ENCODE results near the gene LILRA5.
"Not testable (repeated sequence)": the region's sequence is repeated elsewhere in the genome, so short reads cannot be mapped to it uniquely, and the experiment has no call there.

LILRA5 gene

DNA sequence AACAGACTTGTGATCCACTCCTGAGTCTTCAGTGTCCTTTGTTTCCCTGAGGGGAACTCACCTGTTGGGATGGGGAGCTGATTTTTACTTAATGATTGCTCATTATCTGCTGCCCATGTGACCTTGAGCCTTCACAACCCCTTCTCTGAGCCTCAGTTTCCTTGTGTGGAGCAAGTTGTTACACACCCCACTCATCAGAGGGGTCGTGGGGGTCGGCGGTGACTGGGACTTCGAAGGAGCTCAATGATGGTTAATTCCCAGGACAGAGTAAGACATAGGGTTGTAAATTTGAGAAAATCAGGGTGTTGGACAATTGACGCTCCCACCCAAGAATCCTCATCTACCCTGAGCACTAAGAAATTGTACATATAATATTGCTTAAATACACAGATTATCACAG is 13.5 kb downstream of the LILRA5 start:
- no peak for DNase-seq

DNA sequence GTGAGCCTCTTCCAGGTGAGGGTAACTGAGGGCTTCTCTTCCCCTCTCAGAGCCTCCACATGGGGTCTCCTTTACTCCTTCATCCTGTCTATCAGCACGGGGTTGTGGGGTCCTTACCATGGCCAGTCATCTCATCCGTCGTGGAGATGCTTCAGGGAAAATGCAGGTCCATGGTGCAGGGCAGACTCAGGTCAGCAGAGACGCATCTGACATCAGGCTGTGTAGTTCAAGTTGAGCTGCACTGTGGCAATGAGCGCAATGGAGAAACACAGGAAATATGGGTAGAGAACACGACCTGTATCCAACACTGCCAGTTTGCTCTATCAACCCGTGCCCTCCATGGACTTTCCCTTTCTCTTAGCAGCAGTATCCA is 13.9 kb downstream of the LILRA5 start:
- no peak for DNase-seq

DNA sequence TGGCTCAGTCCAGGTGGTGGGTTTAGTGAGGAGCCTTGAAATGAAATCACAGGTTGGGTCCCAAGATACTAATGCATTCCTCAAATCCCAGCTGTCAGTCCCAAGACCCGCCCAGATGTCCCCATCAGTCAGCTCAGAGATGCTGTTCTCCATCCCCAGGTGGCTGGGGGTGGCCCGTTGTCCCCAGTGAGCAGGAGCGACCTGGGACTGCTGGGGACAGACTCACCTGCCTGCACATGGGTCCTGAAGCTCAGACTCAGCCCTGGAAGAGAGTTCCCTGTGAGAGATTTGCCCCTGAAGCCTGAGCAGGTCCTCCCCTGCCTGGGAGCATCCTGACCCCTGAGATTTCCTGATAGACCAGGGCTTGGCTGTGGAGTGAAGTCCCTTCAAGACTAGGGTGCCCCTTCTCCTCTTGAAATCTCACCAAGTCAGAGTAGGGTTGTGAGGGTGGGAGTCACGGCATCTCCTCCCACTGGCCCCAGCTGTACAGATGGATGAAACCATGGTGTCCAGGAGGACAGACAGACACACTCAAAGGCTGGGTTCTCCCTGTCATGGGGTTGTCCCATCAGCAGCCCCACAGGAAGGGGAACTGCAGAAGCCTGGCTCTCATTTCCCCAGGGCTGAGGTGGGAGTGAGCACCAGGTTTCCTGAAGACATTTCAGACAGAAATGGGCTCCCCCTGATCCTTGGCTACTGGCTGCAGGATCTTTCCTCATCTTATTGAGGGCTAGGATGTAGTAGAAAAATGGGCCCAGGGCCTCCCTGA is 14.4 kb downstream of the LILRA5 start:
- DNase-seq, result no peak

DNA sequence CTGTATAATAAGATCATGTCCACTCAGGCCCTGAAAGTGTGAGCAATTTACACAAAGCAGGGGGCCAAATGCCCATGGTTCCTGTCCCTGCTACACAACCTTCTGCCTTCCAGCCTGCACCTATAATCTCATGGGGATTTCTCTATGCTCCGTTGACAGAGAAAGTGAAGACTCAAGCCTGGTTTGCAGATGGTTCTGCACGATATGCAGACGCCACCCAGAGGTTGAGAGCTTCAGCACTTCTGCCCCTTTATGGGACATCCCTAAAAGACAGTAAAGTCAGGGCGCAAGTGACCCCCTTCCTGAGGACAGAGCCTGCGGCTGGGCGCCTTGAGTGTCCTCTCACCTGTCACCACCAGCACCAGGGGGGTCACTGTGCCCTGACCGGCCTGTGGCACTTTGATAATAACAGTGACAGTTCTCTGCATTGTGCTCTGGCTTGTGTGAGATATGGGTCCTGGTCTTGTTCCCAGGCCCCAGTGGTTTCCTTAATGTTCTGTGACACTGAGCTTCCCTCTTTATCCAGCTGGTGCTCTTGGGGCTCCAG is 15.1 kb downstream of the LILRA5 start:
- no peak for DNase-seq

DNA sequence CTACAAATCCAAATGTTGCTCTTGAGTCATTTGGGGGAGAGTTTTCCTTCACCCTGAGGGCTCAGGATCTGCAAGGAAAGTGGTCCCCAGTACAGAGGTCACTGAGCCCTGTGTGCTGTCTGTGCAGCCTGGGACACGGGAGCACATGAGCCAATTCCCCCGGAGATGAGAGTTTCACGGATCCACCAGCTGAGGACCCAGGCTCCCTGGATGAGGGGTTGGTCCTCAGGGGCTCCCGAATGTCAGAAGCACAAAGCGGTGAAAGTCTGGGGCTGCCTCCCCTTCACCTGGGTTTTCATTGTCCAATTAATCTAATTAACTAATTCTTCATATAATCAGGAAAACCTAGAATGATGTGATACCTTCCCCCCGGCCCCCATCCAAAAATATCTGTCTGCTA is 18.4 kb downstream of the LILRA5 start:
- no peak for DNase-seq

DNA sequence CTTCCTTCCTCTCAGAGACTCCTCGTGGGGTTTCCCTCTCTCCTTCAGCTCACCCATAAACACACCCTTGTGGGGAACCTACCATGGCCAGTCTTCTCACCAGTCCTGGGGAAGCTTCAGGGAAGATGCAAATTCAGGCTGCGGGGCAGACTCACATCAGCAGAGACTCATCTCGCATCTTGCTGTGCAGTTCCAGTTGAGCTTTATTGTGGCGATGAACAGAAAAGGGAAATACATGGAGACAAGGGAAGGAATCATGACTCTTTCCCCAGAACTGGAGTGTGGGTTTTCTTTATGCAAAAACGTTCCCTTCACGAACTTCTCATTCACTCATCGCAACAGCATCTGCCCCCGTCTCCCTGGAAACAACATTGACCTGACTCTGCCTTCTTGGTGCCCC is 23.8 kb downstream of the LILRA5 start:
- not testable (repeated sequence) for DNase-seq

DNA sequence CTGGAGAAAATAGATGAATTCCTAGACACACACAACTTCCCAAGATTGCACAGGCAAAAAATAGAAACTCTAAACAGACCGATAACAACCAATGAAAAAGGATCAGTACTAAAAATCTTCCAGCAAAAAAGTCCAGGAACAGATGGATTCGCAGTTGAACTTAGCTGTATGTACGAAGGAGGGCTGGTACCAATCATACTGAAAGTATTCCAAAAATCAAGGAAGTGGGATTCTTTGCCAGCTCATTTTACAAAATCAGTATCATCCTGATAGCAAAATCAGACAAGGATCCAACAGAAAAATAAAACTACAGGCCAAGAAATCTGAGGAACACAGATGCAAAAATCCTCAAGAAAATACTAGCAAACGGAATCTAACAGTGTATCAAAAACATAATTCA is 25.5 kb downstream of the LILRA5 start:
- no peak for DNase-seq

DNA sequence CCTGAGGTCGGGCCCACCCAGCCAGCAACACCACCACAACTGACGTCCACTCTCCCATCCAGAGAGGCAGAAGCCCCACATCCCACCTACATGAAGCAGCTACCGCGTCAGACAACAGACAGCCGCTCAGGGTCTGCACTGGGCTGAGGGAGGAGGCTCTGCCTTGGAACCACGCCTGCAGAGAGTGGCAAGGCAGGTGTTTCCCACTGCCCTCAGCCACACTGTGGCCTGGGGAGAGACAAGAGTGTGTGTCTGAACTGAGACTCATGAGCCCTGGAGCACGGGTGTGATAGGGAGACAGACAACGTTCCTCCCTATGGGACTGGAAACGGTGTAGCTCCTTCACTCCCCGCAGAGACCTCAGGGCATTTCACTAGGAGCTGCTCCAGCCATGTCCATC is 26.7 kb downstream of the LILRA5 start:
- not testable (repeated sequence) for DNase-seq

DNA sequence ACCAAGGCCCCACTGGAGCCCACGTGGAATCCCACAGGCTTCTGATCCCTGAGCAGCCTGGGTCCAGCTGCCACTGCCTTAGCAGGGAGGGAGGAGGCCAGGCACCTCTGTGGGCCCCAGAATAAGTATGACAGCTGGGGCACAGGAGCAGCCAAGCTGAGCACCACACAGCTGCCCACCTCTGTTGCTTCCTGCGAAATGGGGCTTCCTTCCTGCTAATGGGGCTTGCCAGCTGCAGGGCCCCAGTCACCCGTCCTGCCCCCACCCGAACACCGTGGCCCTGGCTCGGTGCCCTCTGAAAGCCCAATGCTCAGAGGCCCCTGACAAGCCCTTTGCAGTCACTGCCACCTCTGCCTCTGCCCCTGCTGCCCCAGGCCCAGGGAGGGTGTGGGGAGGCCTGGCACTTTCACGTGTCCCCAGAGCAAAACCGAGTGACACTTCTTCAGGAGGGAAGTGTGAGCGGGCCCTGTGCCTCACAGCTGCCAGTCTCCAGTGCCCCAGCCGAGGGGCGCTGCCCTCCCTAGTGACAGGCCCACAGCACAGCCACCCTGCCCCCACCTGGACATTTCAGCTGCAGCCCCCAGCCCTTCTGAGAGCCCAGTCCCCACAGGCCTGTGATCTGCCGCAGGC is 27.4 kb downstream of the LILRA5 start:
- not testable (repeated sequence) for DNase-seq

DNA sequence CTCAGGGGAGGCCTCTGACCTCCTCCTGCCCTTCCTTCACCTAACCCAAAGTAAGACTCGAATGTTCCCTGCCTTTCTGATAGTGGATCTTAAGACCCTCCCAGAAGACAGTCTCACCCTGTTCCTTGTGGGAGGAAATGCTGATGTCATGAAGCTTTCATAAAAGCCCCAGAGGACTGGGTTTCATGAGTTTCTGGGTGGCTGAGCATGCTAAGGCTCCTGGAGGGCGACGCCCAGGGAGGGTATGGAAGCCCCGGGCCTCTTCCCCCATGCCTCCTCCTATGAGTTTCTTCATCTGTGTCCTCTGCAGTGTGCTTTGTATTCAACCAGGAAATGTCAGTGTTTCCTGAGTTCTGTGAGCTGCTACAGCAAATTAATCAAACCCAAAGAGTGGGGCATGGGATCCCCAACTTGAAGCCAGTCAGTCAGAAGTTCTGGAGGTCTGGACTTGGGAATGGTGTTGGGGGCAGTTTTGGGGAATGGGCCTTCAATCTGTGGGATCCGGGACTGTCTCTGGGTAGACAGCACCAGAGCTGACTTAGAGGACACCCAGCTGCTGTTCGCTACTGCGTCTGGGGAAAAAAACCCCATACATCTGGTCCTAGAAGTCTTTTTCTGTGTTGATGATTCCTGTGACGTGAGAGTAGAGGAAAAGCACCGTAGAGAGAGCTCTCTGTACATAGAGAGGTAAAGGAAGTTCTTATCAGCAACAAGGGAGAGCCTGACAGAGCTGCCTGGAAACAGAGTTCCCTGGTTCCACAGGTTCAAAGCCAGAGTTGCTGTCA is 30.1 kb downstream of the LILRA5 start:
- DNase-seq, result no peak

DNA sequence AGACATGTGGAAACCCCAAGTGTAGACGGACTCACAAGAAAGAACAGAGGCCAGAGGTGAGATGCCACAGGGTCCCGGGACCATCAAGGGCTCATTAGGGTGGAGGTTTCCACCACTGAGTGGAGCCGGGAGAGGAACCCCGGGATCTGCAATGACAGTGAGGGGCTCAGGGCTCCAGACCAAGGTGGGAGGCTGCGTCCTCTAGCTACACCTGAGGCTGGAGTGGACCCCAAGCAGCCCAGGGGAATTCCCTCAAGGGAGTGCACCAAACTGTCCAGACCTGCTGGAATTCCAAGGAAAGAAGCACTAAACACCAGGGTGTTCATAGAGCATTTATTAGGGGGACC is 31.3 kb downstream of the LILRA5 start:
- not testable (repeated sequence) for DNase-seq

DNA sequence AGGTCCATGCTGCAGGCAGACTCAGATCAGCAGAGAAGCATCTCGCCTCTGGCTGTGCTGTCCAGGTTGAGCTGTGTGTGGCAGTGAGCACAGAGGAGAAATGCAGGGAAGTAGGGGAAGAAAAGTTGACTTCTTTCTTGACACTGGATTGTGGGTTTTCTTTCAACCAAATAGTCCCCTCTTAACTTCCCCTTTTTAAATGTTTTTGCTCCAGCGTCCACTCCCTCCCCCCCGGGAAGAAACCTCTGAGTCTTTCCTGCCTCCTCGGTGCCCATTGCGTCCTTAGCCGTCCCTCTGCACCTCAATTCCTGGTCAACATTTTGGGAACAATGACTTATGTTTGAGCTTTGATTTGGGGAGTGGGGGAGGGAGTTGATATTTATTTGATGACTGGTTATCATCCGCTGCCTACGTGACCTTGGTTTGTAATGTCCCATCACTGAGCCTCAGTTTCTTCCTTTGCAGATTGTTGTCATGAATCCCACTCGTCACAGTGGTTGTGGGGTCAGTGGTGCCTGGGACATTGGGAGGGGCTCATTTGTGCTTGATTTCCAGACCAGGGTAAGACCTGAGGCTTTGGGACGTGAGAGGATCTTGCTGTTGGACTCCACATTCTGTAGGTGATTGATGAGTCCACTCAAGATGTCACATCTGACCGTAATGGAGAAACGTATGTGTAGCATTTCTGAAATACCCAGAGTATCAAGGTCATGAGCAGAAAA is 31.8 kb downstream of the LILRA5 start, which contains the start of gene LILRB2:
TSS of gene LILRB2 (minus strand) at position 104 of the 722 bp plus-strand sequence. CDS start 614 bp downstream, outside the sequence.
- no peak for DNase-seq

DNA sequence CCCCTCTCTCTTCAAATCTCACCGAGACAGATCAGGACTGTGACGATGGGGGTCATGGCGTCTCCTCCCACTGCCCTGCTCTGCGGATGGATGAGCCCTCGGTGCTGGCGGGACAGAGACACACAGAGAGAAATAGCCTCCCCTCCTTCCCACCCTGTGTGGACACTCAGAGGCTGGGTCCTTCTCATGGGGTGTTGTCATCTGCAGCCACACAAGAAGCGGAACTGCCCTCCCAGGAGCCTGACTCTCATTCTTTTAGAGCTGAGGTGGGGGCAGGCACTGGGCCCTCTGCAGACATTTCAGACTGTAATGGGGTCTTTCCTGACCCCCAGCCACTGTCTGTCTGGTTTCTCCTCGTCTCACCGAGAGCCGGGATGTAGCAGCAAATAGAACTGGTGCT is 32.5 kb downstream of the LILRA5 start:
- DNase-seq, result not testable (repeated sequence)

DNA sequence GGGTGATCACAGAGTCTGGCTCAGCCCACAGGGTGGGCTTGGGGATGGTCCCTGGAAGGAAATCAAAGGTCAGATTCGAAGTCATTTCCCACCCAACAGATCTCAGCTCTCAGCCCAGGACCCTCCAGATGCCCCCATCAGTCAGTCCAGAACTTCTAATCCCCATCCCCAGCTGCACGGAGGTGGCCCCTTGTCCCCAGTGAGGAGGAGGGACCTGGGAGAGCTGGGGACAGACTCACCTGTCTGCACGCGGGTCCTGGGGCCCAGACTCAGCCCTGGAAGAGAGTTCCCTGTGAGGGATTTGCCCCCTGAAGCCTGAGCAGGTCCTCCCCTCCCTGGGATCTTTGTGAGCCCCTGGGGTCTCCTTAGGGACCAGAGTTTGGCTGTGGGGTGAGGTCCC is 32.9 kb downstream of the LILRA5 start:
- not testable (repeated sequence) for DNase-seq

DNA sequence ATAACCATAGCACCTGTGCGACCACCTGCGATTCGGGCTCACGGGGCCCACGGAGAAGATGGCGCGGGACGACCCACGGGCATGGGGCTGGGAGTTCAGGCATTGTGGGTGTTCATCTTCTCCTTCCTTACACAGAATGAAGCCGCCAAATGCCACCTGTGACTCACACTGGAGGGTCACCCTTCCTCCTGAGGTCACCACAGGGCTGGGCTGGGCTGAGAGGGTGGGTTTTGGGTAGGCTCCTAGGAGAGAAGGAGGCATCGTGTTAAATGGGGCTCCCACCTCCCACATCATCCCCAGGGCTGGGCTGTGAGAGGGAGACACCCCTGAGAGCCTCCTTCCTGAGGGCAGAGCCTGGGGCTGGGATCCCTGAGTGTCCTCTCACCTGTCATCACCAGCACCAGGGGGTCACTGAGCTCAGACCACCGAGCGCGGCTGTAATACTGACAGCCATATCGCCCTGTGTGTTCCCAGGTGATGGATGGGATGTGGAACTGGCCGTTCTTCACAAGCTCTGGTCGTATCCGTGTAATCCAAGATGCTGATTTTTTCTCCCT is 33.5 kb downstream of the LILRA5 start:
- DNase-seq, result no peak

DNA sequence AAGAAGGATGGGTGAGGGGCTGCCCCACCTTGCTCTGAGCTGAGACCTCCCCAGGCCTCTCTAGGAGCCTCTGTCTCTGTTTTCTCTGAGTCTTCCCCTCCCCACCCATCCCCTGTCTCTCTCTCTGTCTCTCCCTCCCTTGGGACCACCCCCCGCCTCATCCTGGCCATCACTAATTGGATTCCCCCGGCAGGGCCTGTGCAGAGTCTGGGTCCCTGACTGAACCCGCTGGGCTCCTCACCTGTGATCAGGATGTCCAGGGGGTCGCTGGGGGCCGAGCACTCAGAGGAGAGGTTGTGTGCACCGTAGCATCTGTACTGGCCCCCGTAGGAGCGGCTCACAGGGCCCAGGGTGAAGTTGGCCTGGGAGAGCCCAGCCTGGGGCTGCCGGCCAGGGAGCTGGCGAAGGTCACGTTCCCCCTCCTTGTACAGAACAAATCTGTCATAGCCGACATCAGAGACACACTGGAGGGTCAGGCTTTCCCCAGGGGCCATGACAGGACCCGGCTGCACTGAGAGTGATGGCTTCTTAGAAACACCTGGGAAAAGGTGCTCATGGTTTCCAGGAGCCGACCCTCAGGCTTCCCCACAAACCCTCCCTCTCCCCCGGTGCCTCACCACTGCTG is 34.3 kb downstream of the LILRA5 start:
- DNase-seq, result not testable (repeated sequence)

DNA sequence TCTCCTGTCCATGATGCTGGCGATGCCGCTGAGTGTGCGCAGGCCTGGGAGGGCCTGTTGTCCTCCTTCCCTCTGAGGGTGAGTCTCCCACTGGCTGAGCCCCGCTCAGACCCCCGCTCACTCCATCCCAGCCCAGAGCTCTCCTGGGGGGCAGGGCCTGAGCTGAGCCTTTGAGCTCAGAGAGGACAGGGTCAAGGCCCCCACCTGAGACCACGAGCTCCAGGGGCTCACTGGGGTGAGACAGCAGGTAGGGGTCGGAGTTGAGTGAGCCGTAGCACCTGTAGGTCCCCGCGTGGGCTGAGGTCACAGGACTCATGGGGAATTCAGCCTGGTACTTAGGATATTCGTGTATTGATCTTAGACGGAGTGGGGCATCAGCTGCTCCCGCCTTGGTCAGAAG is 34.9 kb downstream of the LILRA5 start:
- DNase-seq, result not testable (repeated sequence)

DNA sequence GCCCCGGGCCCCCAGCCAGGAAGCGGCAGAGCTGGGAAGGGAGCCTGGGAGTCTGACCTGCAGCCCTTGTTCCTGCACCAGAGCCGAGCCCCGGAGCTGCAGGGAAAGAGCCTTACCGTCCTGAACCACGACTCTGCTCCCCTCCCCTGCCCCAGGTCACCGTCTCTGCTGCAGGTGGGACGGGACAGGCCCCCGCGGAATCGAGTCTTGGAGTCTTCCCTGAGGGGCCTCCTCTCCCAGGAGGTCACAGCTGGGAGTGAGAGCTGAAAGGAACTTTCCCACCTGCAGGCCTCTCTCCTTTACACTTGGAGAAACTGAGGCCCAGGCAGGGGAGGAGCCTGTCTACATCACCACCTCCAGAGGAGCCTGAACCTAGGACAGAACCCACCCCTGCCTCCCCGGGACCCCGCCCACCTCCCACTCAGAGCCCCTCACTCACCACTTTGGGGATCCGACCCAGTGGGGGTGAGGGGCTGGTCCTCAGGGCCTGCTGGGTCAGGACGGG is 35.8 kb downstream of the LILRA5 start:
- DNase-seq, result not testable (repeated sequence)

DNA sequence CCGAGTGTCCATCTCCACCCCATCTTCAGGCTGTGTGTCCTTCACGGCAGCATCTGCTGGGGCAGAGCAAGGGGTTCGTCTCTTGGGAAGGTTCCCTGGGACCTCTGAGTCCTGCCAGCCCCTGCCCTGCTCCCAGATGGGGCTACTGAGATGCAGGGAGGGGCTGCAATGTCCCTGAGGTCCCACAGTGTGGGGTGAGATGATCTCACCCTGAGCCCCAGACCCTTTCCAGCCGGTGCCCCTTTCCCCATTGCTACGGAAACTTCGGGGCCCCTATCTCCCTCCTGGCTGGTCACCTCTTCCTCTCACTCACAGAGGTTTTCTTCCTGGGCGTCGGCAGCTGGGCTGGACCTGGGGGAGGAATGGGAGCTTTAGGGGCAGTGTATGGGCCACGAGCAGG is 37.0 kb downstream of the LILRA5 start:
- DNase-seq, result no peak

DNA sequence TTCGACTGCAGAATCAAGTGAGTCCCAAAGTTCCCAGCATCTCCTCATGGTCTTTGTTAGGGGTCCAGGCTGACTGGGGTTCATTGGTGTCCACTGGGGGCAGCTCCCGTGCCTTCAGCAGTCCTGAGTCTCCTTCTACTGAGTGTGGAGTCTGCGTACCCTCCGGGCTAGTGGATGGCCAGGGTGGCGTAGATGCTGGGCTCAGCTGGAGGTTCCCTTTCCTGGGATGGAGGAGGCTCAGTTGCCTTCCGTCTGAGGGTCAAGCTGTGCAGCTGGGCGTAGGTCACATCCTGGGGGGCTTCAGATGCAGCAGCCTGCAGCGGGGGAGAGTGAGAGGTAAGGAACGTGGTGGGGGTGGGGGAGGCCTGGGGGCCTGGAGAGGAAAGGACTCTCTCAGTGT is 38.5 kb downstream of the LILRA5 start:
- DNase-seq, result not testable (repeated sequence)

DNA sequence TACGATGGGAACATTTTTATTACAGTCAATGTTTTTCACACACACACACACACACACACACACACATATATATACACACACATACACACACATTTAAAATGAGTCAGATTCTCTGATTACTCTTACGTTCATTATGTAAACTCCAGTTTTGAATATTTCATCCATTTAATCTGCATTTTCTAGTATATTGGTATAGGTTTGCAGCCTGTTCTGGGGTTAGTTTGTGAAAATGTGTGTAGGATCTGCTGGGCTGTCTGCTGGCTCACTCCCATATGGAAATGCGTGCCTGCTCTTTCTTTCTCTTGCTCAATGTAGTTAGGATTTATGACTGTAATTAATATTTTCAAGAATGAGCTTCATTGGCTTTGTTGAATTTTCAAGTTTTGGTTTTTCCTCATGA is 39.1 kb downstream of the LILRA5 start:
- no peak for DNase-seq

DNA sequence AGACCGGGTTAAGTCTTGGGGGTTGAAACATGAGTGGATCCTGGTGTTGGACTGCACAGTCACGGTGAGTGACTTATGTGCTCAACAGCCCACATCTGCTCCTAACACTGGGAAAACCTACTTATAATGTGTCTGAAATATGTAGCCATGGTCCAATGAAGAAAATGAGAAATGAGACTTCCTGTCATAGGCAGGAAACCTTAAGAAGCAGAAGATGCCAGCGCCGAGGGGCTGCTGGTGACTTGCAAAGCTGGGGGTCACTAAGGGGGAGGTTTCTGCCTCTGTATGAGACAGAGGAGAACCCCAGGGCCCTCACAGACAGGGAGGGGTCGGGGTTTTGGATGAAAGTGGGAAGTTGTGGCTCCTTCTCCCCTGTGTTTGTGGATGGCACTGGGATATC is 40.8 kb downstream of the LILRA5 start:
- not testable (repeated sequence) for DNase-seq

Measured in cerebellar nuclear complex (tissue), 1 donor.